DOHH2 (cell line): ENCODE results near the gene EPHB1.

ENCODE experiments used
- H3F3A ChIP-seq: fragments of 200-600 bp; sonication (generic), shearing (Covaris generic); 2 replicates; pipeline ENCODE4 v1.6.0; 2016; ENCODE audit warnings: antibody characterized with exemption, mild to moderate bottlenecking; ENCODE audit not compliant: control insufficient read depth, insufficient read depth
- H3K27ac ChIP-seq: fragments of 200-600 bp; sonication (generic); 2 replicates; pipeline ENCODE4 v1.5.1; 2014; ENCODE audit warnings: low read depth, mild to moderate bottlenecking, low read length, moderate library complexity
- H3K27me3 ChIP-seq: fragments of 200-600 bp; sonication (generic); 2 replicates; pipeline ENCODE4 v1.6.1; 2014; ENCODE audit warnings: mild to moderate bottlenecking, low read length, mixed read lengths; ENCODE audit not compliant: control insufficient read depth
- H3K36me3 ChIP-seq: fragments of 200-600 bp; sonication (generic); 2 replicates; pipeline ENCODE4 v1.6.1; 2014; ENCODE audit warnings: mild to moderate bottlenecking, low read length, moderate library complexity, mixed read lengths; ENCODE audit not compliant: control insufficient read depth
- H3K4me1 ChIP-seq: fragments of 200-600 bp; sonication (generic); 2 replicates; pipeline ENCODE4 v1.6.1; 2014; ENCODE audit warnings: mild to moderate bottlenecking, low read length, mixed read lengths; ENCODE audit not compliant: control insufficient read depth
- H3K4me2 ChIP-seq: fragments of 200-600 bp; sonication (generic); 2 replicates; pipeline ENCODE4 v1.6.0; 2014; ENCODE audit warnings: mild to moderate bottlenecking, low read length, moderate library complexity
- H3K4me3 ChIP-seq: fragments of 200-600 bp; sonication (generic); 2 replicates; pipeline ENCODE4 v1.5.1; 2014; ENCODE audit warnings: mild to moderate bottlenecking, low read length, mixed read lengths
- H3K79me2 ChIP-seq: fragments of 200-600 bp; sonication (generic); 2 replicates; pipeline ENCODE4 v1.6.1; 2014; ENCODE audit warnings: mild to moderate bottlenecking, low read length, mixed read lengths; ENCODE audit not compliant: control insufficient read depth
- H3K9me2 ChIP-seq: fragments of 200-600 bp; sonication (generic); replicated peaks from 2 replicates; pipeline ENCODE4 v1.6.1; 2014; ENCODE audit warnings: mild to moderate bottlenecking, low read length, mixed read lengths; ENCODE audit not compliant: control insufficient read depth
- H3K9me3 ChIP-seq: fragments of 200-600 bp; sonication (generic); 2 replicates; pipeline ENCODE4 v1.6.1; 2014; ENCODE audit warnings: antibody characterized with exemption, low read length, mixed read lengths; ENCODE audit not compliant: control insufficient read depth, insufficient read depth
- H4K20me1 ChIP-seq: fragments of 200-600 bp; sonication (generic); 2 replicates; pipeline ENCODE4 v1.6.0; 2014; ENCODE audit warnings: low read depth, mild to moderate bottlenecking, antibody characterized with exemption, low read length, moderate library complexity; ENCODE audit not compliant: control insufficient read depth, insufficient read depth
- EZH2phosphoT487 ChIP-seq: fragments of 200-600 bp; sonication (generic); IDR thresholded peaks from 2 replicates; pipeline ENCODE4 v1.6.1; 2017; ENCODE audit warnings: borderline replicate concordance, mild to moderate bottlenecking, antibody characterized with exemption, low read length, moderate library complexity, mixed read lengths
- TF ChIP-seq, protein P1 (sequence below): fragments of 200-600 bp; sonication (generic); IDR thresholded peaks from one replicate; pipeline ENCODE4 v1.5.1; 2014; ENCODE audit warnings: antibody characterized with exemption, mild to moderate bottlenecking, low read depth, low read length; ENCODE audit not compliant: poor library complexity, severe bottlenecking

Gene EPHB1

DNA sequence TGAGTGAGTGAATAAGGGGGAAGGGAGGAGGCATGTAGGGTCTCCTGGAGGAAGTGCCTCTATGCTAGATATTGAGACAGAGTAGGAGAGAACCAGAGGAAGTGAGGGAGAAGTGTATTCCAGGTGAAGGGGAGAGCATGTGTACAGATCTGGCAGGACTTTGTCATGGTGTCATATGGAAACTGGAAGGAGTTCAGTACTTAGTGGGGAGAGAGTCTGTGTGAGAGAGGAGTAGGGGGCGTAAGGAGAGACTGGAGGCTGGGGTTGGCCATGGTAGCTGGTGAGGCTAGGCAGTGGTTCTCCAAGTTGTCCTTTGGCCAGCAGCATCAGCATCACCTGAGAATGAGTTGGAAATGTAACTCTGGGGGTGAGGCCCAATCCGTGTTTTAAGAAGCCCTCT lies 29.6 kb upstream of the EPHB1 start:
- Histone ChIP-seq H3K27ac (no peak overlapping the region), H3K36me3 (no peaks in the 10 kb centered on the region), H3K9me2 (no peaks in the 10 kb centered on the region), H3K4me3 (no peak overlapping the region), H3K4me1 (no peaks in the 10 kb centered on the region), H4K20me1 (no peaks in the 10 kb centered on the region), H3K27me3 (no peaks in the 10 kb centered on the region), H3K79me2 (no peaks in the 10 kb centered on the region), H3K4me2 (no peak overlapping the region), H3F3A (no peaks in the 10 kb centered on the region), H3K9me3 (no peaks in the 10 kb centered on the region)
- TF ChIP-seq, protein P1, sequence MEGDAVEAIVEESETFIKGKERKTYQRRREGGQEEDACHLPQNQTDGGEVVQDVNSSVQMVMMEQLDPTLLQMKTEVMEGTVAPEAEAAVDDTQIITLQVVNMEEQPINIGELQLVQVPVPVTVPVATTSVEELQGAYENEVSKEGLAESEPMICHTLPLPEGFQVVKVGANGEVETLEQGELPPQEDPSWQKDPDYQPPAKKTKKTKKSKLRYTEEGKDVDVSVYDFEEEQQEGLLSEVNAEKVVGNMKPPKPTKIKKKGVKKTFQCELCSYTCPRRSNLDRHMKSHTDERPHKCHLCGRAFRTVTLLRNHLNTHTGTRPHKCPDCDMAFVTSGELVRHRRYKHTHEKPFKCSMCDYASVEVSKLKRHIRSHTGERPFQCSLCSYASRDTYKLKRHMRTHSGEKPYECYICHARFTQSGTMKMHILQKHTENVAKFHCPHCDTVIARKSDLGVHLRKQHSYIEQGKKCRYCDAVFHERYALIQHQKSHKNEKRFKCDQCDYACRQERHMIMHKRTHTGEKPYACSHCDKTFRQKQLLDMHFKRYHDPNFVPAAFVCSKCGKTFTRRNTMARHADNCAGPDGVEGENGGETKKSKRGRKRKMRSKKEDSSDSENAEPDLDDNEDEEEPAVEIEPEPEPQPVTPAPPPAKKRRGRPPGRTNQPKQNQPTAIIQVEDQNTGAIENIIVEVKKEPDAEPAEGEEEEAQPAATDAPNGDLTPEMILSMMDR: no peak

DNA sequence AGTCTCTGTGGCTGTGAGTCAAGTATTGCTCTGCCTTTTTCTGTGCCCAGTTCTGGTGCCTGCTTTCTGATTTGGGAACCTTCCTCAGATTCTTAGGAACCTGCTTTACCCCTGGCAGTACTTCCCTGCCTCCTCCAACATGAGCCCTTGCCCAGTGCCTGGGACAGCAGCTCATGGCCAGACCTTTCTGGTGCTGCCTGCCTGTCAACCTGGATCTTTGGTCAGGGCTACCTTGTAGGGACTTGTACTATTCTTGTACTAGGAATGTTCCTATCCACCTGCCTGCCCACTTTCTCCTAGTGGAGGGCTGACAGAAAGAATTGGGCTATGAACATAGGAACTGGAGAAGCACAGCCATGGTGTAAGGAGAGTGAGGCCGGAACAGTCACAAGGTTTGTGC lies 28.8 kb upstream of the EPHB1 start:
- no peaks in the 10 kb centered on the region for H3K36me3 ChIP-seq
- no peaks in the 10 kb centered on the region for H4K20me1 ChIP-seq
- no peak overlapping the region for H3K27ac ChIP-seq

DNA sequence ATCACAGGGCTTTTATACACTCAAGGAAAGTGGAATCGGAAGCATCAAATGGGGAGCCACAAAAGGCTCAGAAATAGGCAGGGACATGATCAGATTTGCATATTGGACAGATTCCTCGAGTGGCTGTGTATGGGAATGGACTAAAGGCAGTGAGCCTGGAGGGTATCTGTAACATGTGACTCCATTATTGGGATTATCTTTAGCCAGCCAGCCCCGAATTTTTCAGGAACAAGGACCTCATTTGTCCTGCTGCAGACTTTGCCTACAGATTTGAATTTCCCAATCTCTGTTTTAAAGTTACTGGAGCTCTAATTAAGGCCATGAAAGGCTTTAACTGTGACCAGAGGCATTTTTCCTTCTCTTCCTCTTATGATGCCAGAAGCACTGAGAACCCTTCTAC lies 26.9 kb upstream of the EPHB1 start:
- Histone ChIP-seq H4K20me1 (no peaks in the 10 kb centered on the region), H3F3A (no peaks in the 10 kb centered on the region), H3K9me3 (no peaks in the 10 kb centered on the region), H3K4me2 (no peak overlapping the region), H3K27ac (no peak overlapping the region), H3K27me3 (no peaks in the 10 kb centered on the region), H3K4me1 (no peaks in the 10 kb centered on the region), H3K4me3 (no peak overlapping the region), H3K9me2 (no peaks in the 10 kb centered on the region), H3K36me3 (no peaks in the 10 kb centered on the region), H3K79me2 (no peaks in the 10 kb centered on the region)
- TF ChIP-seq EZH2phosphoT487: no peak
- TF ChIP-seq, protein P1: no peak

More for the DNA sequence above, 28.8 kb upstream of the EPHB1 start:
- Histone ChIP-seq H3F3A (no peaks in the 10 kb centered on the region), H3K9me3 (no peaks in the 10 kb centered on the region), H3K79me2 (no peaks in the 10 kb centered on the region), H3K4me2 (no peak overlapping the region), H3K9me2 (no peaks in the 10 kb centered on the region), H3K27me3 (no peaks in the 10 kb centered on the region), H3K4me1 (no peaks in the 10 kb centered on the region), H3K4me3 (no peak overlapping the region)
- TF ChIP-seq, protein P1: no peak
- TF ChIP-seq EZH2phosphoT487: no peak

DNA sequence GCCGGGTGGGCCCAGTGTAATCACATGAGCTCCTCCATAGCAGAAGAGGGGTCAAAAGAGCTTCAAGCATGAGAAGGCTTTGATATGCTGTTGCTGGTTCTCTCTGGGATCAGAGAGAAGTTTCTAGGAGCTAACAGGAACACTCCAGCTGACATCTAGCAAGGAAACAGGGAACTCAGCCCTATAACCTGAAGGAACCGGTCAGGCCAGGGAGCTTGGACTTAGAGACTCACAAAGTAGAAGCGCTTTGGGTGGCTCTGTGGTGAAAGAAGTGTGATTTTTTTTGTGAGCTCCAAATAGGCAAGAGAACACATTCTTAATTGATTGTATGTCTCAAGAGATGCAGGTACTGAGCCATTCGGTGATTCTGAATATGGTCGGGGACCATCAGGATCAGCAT lies 26.2 kb upstream of the EPHB1 start:
- H3K4me3 ChIP-seq: no peak overlapping the region
- H3K9me3 ChIP-seq: no peaks in the 10 kb centered on the region
- H3K36me3 ChIP-seq: no peaks in the 10 kb centered on the region
- no peaks in the 10 kb centered on the region for H3K9me2 ChIP-seq
- H4K20me1 ChIP-seq: no peaks in the 10 kb centered on the region
- no peaks in the 10 kb centered on the region for H3F3A ChIP-seq
- H3K4me2 ChIP-seq: no peak overlapping the region
- no peaks in the 10 kb centered on the region for H3K79me2 ChIP-seq
- no peaks in the 10 kb centered on the region for H3K4me1 ChIP-seq
- no peak overlapping the region for H3K27ac ChIP-seq
- no peaks in the 10 kb centered on the region for H3K27me3 ChIP-seq
- TF ChIP-seq EZH2phosphoT487: no peak
- TF ChIP-seq, protein P1: no peak
